UCSD-AML1 (cell line): Measurements from ENCODE around the gene DYRK1B.

Experiments
- DNase-seq: peaks from one replicate; lab custom pipeline; 2025; ENCODE audit not compliant: unreplicated experiment; lab: John Stamatoyannopoulos, UW

The DYRK1B gene

DNA sequence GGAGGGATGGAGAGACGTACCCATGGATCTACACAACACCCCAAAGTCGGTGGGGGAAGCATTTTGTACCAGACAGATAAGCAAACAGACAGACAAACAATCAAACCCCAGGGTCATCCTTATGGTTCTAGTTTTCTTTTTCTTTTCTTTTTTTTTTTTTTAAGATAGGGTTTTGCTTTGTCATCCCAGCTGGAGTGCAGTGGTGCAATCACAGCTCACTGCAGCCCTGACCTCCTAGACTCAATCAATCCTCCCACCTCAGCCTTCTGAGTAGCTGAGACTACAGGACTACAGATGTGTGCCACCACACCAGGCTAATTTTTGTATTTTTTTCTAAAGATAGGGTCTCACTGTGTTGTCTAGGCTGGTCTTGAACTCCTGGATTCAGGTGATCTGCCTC lies 30.2 kb upstream of the DYRK1B start:
- no peak for DNase-seq

DNA sequence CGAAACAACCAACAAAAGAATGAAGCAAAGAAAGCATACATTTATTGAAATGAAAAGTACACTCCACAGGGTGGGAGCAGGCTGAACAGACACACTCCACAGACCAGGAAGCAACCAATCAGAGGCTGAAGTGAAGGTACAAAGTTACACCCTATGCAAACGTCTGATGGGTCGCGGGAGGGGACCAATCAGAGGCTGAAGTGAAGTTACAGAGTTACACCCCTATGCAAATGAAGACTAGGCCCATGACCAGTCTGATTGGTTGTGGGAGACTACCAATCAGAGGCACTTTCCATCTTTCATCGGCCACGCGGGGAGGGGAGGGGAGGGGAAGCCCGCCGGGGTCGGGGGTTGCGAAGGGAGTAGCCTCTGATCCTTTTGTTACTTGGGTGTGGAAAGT lies 24.6 kb upstream of the DYRK1B start:
- no peak for DNase-seq

DNA sequence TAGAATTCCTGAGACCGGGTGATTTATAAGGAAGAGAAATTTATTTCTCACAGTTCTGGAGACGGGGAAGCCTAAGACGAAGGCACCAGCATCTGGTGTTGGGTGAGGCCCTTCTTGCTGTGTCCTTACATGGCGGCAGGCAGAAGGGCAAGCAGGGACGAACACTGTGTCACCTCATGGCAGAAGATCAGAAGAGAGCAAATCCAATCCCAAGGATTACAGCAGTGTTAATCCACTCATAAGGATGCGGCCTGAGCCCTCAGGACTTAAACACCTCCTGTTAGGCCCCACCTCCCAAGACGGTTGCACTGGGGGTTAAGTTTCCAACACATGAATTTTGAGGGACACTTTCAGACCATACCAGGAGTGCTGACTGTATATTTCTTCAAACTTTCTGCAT lies 18.9 kb upstream of the DYRK1B start:
- DNase-seq, result no peak

DNA sequence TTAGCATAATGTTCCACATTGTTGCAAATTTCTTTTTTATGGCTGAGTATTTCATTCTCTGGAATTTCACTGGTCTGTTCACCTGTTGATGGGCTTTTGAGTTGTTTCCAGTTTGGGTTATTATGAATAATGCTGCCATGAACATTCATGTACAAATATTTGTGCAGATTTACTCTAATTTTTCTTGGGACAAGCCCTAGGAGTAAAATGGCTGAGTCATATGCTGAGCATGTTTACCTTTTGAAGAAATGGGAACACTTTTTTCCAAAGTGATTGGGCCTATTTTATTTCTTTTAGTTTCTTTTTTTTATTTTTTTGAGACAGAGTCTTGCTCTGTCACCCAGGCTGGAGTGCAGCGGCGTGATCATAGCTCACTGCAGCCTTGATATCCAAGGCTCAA lies 16.9 kb upstream of the DYRK1B start:
- no peak for DNase-seq

DNA sequence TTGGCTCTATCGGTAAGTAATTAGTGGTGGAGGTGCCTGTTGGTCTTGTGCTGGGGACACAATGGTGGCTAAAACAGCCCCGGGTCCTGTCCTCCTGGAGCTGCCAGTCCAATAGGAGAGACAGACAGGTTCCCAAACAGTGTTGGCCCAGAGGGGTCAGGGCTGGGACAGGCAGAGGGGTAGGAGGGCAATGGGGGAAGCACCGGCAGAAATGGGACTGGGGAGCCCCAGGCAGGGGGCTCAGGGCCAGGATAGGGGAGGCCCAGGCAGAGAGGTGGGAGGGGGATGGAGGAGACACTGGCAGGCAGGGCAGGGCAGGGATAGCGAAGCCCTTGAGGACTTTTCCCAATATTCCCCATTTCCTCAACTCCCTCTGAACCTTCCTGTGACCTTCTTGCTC lies 14.4 kb upstream of the DYRK1B start:
- no peak for DNase-seq

DNA sequence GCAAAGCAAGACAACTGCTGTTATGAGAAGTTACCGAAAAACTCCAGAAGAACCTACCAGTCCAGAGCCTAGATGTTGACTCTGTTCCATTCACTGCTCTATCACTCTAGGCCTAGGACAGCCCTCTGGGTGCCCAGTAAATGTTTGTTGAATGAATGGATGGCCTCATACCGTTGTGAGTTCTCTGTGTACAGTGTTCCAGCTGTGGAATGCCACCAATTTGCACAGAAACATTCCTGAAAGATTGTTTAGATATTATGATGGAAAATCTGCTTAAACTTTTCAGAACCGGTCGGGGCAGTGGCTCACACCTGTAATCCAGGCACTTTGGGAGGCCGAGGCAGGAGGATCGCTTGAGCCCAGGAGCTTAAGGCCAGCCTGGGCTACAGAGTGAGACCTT lies 13.6 kb upstream of the DYRK1B start:
- no peak for DNase-seq

DNA sequence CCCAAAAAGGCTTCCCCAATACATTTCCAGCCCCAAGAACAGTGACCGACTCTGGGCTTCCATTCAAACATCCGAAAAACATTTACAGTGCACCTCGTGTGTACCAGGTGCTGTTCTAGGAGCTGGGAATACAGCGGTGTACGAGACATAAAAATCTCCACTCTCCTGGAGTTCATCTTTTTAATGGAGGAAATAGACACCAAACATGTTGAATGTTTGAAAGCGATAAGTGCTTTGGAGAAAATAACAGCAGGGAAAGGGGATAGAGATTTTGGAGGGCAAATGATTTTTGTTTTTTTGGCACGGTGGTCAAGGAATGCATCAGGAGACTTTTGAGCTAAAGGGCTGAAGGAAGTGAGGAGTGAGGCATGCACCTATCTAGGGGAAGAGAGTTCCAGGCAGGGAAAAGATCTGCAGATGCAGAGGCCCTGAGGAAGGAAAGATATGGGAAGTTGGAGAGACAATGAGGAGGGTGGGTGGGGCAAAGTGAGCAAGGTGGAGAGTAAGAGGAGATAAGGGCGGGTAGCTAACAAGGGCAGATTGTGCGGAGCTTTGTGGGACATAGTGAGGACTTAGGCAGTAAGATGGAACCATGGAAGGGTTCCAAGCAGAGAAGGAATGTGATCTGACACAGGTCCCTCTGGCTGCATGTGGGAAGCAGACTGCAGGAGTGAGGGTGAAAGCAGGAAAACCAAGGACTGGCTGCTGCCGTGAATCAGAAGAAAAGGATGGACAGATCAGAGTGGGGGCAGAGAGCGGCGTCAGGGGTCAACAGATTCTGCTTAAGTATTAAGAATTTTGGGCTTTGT lies 12.9 kb upstream of the DYRK1B start:
- DNase-seq, result no peak

DNA sequence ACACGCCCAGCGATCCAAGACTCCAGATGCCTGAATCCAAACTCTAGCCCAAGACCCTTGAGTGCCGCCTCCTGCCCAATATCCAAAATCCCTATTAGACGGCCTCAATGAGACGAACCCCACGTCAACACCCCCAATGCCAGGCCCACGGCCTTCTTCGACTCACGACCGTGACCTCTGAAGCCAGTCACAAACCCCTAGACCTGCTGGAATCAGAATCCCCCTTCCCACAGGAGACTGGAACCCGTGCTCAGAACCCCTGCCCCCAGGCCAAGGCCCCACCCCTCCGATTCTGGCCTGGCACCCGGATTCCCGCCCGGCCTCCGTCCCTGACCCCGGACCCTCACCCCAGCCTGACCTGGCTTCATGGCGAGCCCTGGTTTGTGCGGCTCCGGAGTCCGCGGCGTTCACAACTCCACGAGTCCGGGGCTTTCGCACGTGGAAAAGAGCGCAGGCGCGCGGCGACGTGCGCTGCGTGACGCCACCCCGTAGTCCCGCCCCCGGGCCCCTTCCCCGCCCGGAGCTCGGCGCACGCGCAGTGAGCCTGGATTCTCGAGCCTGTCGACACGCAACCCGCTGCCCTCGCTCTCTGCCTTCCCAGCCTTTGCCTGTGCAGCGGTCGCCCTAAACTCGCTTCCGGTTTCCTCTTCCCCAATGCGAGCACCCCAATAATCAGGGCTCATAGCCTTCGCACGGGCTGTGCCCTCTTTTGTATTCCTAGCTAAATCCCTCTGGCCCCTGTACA lies 12.1 kb upstream of the DYRK1B start, which contains the start of gene FBL:
TSS of gene FBL (minus strand) at position 447 of the 745 bp plus-strand sequence. CDS start at position 368, 79 bp downstream.
- DNase-seq, result peak; percentile 96

DNA sequence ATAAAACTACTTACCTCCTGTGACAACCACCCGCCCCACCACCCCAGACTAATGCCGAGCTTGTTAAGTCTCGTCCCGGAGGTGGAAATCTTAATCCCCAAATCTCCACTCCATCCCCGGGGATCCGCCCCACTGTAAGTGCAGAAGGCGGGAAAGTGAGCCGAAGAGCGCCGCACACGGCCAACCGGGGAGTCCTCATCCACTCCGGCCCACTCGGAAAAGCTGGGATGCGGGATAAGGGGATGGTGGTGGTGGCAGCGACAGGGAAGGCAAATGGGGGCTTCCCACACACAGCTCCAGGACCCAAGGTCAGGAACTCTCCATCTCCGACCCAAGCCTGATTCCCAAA lies 11.6 kb upstream of the DYRK1B start:
- DNase-seq, result peak; percentile 49

DNA sequence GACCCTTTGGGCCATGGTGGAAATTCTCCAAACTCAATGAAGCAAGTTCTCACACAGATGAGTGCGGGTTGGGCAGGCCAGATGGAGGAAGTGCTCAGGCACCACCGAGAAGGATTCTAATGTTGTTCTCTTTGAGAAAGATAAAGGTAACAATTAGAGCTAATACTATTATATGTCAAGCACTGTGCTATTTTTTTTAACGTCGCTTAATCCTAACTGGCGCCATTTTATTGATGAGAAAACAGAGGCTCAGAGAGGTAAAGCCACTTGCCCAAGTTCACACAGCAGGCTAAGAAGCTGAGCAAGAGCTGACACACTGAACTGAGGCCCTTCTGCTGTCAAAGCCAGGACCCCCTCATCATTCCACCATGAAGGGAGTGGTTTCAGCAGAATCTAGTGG lies 11.2 kb upstream of the DYRK1B start:
- no peak for DNase-seq

DNA sequence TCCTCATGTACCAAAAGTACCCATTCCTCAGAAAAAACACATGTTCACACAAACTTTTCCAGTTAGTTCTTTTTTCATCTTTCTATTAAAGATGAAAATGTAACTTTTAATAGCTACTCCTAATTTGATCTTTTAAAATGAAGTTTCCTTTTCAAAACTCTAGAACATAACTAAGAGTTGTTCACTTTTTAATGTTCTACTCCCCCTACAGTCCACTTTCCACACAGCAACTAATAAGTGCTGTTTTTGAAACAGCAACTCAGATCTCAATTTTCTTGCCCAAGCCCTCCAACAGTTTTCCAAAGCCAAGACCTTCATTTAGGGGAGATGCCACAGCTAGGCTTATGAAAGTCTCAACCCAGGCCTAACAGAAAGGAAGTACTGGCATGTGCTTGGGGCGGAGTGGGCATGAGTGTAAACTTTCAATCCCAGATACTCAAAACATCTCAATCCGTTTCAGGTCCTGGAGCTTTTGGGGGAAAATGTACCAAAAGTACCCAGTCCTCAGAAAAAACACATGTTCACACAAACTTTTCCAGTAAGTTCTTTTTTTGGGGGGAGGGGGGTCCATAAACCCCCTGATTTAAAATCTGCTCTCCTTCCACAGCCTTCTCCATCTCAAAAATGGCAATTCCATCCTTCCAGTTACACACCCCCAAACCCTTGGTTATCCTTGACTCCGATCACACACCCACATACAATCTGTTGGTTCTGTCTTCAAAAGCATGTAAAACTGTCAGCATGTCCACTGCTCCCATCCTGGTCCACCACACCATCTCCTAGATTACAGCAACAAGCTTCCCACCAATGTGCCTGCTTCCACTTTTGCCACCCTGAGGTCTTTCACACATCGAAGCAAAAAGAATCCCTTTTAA lies 10.2 kb upstream of the DYRK1B start:
- no peak for DNase-seq

DNA sequence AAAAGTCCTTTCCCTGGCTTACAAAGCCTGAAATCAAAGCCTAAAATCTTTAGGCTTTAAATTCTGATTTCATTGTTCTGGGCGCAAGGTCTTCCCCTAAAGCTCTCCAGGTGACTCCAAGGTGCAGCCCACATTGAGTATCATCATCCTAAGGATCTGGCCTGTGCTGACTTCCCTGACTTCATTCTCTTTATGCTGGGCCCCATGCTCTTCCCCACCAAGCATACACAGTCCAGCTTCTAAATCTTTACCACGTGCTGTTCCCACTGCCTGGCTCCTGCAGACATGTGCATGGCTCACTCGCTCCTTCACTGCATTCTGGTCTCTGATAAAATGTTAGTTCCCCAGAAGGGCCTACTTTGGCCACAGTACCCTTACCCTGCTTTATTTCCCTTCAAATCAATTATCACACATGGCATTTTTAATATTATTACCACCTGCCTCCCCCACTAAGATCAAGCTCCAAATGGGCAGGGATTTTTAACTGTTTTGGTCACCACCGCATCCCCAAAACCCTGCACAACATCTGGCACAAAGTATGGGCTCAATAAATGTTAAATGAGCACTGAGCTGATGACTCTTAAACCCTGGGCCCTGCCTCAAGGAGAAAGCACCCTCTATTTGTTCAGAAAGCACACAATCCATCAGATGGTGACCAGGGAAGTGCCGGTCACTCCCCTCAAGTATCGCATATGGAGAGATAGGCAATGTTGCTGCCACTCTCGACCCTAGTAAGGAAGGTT lies 8.9 kb upstream of the DYRK1B start:
- no peak for DNase-seq

DNA sequence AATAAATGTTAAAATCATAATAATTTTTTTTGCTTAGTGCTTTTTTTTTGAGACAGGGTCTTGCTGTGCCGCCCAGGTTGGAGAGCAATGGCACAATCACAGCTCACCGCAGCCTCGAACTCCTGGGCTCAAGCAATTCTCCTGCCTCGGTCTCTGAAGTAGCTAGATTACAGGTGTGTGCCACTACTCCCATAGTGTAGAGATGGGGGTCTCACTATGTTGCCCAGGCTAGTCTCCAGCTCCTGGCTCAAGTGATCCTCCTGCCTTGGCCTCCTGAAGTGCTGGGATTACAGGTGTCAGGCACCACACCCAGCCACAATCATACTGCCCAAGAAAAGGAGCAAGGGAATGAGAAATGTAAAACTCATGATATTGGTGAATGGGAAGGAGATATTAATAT lies 7.1 kb upstream of the DYRK1B start:
- no peak for DNase-seq

DNA sequence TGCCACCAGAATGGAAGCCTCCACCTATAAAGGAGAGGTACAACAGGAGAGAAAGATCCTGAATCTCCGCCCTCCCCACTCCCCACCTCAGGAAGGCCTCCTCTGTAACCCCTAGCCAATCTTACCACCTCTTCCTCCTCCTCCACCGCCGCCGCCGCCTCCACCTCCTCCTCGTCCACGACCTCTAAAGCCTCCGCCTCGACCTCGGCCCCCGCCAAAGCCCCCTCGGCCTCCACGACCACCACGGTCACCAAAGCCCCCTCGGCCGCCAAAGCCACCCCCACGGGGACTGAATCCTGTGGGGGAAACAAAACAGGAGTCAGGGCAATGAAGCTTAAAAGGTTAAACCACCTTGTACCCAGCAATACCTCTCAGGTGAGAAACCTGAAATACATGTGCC lies 6.5 kb upstream of the DYRK1B start:
- DNase-seq, result no peak

DNA sequence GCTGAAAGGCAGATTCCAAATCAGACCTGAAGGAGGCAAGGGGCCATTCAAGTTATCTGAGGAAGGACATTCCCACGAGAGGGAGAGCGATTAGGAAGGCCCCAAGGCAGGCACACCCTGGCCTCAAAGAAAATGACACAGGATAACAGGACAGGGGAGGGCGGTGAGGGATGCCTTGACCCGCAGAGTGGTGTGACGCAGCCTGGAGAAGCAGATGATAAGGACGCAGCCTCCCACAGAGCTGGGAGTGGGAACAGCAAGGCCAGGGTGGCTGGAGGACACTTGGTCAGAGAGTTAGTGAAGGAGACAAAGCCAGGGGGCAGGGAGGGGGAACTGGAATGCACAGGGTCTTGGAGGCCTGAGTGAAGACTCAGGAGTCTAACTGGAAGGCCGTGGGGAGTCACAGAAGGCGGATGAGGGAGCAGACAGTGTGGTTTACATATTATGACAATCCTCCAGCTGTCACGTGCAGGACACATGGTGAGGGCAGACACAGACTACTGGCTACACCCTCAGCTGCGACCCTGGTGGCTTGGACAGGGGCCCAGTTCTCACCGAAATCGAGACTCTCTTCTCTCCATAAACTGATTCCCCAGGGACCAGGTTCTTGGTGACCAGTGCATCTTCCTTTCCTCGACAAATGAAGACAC lies 5.8 kb upstream of the DYRK1B start:
- no peak for DNase-seq

DNA sequence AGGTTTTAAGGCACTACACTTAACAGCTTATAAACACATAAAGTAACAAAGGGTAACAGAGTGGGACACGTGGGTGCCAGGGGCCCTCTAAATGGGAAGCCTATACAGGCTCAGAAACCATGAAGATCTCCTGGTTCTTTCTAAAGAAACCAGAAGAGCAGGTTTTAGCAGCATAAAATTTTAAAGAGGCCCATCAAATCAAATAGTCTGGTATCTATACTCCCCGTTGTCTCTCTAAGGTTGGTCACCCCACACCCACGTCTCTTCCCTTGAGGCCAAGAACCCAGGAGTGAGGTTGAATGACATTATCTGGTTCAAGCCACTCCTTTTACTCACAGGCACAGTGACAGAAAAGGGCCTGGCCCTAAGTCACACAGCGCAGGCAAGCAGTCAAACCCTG lies 4.6 kb upstream of the DYRK1B start:
- no peak for DNase-seq

DNA sequence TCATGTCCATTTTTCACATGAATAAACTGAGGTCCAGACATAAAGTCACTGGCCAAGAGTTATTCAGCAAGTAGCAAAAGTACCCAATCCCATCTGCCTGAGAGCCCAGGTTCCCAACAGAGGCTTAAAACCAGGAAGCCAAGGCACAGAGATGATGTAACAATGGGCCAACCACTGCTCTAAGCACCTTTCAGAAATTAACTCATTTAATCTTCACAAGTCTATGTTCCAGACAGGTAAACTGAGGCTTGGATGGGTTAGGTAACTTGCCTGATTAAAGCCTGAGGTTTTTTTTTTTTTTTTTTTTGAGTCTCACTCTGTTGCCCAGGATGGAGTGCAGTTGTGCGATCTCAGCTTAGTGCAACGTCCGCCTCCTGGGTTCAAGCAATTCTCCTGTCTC lies 4.0 kb upstream of the DYRK1B start:
- DNase-seq, result no peak

DNA sequence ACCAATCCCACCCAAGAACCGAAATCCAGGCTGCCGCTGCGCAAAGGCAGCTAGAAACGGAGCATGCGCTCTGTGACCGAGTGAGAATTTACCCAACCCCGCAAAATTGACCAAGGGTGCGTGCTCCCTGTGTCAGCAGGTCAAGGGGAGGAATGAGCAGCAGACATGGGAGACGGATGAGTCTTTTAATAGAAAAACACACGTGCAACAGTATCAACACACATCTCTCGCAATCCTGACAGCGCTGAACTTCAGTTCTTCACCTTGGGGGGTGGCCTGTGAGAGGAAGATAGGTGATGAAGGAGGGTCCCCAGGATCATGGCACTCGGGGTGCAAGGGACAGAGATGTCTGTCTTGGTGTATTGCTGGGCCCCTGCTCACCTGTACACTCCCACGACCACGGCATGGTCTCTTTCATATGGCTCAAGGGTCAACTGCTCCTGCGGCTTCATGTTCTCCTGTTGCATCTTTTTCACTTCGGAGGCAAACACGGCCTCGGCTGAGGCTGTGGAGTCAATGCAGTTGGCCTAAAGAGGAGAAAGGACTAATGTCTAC lies 402 bp upstream of the DYRK1B start:
- DNase-seq, result no peak

DNA sequence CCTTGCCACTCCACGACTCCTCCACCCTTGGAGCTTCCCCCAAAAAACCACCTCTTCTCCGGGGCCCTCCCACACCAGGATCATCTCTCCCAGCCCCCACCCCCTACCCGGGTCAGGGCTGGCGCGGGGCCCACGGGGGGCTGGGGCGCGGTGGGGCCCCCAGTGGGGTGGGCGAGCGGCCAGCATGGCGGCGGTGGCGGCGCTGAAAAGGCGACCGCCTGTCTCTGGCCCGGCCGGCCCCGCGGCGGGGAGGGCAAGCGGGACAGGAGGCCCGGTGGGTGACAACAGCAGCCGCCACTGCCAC lies 850 bp downstream of the DYRK1B start:
- DNase-seq, result no peak

DNA sequence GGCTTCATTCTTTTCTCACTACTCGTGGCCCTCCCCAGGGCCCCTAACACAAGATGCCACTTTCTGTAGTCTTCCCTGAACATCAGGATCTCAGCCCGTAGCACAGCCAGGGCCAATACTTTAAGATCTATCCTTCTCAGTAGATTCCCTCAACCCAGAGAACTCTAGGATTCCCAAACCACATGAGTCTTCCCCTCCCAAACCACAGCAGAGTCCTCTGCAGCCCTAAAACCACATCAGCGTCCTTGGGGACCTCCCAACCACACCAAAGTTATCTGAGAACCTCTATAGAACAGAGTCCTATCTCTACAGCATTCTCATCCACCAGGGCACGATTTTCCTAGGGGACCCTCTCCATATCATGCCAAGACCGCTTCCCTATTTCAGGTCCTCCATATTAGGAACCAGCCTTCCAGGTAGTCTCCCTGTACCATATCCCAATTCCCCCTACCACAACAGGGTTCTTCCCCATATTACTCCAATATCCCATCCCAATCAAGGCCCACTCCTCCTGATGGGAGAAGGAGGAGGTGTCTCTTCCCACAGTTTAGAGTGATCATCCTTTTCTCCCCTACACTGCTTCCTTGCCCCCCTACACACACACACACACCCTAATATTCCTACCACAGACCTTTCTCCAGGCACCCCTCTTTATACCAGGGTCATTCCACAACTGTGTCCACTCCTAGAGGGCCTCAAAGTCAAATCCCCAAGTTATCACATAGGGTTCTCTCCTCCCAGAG lies 1.4 kb downstream of the DYRK1B start:
- no peak for DNase-seq
